22Rv1 (cell line): ENCODE measurements around the gene PTCH2.

Source experiments
- H3K27ac ChIP-seq: fragments of 450-650 bp; 2 replicates; pipeline ENCODE4 v1.5.1; 2017
- CTCF ChIP-seq: fragments of 450-650 bp; IDR thresholded peaks from 2 replicates; pipeline ENCODE4 v1.5.1; 2017; ENCODE audit warnings: mild to moderate bottlenecking
- ZFX ChIP-seq: fragments of 450-650 bp; IDR thresholded peaks from 2 replicates; pipeline ENCODE4 v1.6.1; 2017; ENCODE audit warnings: antibody characterized with exemption, borderline replicate concordance

The PTCH2 gene

GRCh38 chr1:44785029-44785380 is 58.0 kb downstream of the PTCH2 start:
- TF ChIP-seq ZFX (no peak), CTCF (no peak)
- no peak overlapping the region for H3K27ac ChIP-seq

- no peak overlapping the region for H3K27ac ChIP-seq
- TF ChIP-seq ZFX, result no peak
- TF ChIP-seq CTCF, result no peak
These were observed 58.7 kb downstream of the PTCH2 start for GRCh38 chr1:44784094-44785028.

GRCh38 chr1:44783697-44784093 is 59.4 kb downstream of the PTCH2 start:
- H3K27ac ChIP-seq, result no peak overlapping the region
- TF ChIP-seq CTCF (no peak), ZFX (no peak)

GRCh38 chr1:44780583-44781121 is 62.4 kb downstream of the PTCH2 start:
- H3K27ac ChIP-seq, result peak overlapping the region; percentile 8; the same call in 1 of the 2 replicates
- no peak for TF ChIP-seq CTCF
- no peak for TF ChIP-seq ZFX

- TF ChIP-seq CTCF (no peak), ZFX (no peak)
- H3K27ac ChIP-seq, result peak overlapping the region; percentile 92
These were observed 64.1 kb downstream of the PTCH2 start for GRCh38 chr1:44778705-44779576.

GRCh38 chr1:44777969-44778635 is 65.0 kb downstream of the PTCH2 start:
- TF ChIP-seq ZFX, result no peak
- no peak for TF ChIP-seq CTCF
- H3K27ac ChIP-seq, result peak overlapping the region; percentile 92
